Epithelial cell of esophagus (primary cell): ENCODE results near the gene SWI5.

Source experiments
- DNase-seq: peaks from one replicate; pipeline ENCODE4 v3.0.0; 2010; ENCODE audit warnings: low read depth
- H3K4me3 ChIP-seq: 2 replicates; pipeline ENCODE4 v1.5.1; 2011; ENCODE audit warnings: mild to moderate bottlenecking, low read length, control low read depth
- CTCF ChIP-seq: IDR thresholded peaks from 2 replicates; pipeline ENCODE4 v1.5.1; 2011; ENCODE audit warnings: low read depth, mild to moderate bottlenecking, low read length, control low read depth, inconsistent platforms; ENCODE audit not compliant: insufficient read depth; ENCODE audit errors: missing control alignments

SWI5 gene

GRCh38 chr9:128252317-128253139 lies 23.5 kb upstream of the SWI5 start:
- H3K4me3 ChIP-seq: no peak overlapping the region
- no peak for TF ChIP-seq CTCF
- no peak for DNase-seq

GRCh38 chr9:128253140-128253990 lies 22.7 kb upstream of the SWI5 start:
- TF ChIP-seq CTCF: no peak
- no peak overlapping the region for H3K4me3 ChIP-seq
- DNase-seq: no peak

GRCh38 chr9:128253991-128254346 lies 22.1 kb upstream of the SWI5 start:
- TF ChIP-seq CTCF: no peak
- no peak overlapping the region for H3K4me3 ChIP-seq
- DNase-seq: no peak

- no peak overlapping the region for H3K4me3 ChIP-seq
- no peak for DNase-seq
- TF ChIP-seq CTCF: no peak
Observed at GRCh38 chr9:128254362-128254761, 21.7 kb upstream of the SWI5 start.

- peak; percentile 47 for DNase-seq
- TF ChIP-seq CTCF: peak; percentile 84
Observed at GRCh38 chr9:128254855-128255759, 21.0 kb upstream of the SWI5 start.

GRCh38 chr9:128257086-128257825 lies 18.8 kb upstream of the SWI5 start:
- H3K4me3 ChIP-seq: no peak overlapping the region
- TF ChIP-seq CTCF: no peak
- no peak for DNase-seq

More at GRCh38 chr9:128254855-128255759, 21.0 kb upstream of the SWI5 start:
- H3K4me3 ChIP-seq: no peak overlapping the region
